Lung (tissue), 12 donors: ENCODE data around the gene SULF2. TPM values are rescaled to one million over a fixed set of nuclear protein-coding genes. Genes with fewer than 3 reads are reported as not detected.

Experiments
- ATAC-seq: fragments of 200-7000 bp; cut with Tn5 transposase; one replicate; pipeline ENCODE4 v1.9.1; 2020; ENCODE audit warnings: moderate number of reproducible peaks; ENCODE audit not compliant: insufficient read depth, low FRiP score
- DNase-seq, 3 donors: peaks; one replicate each; pipeline ENCODE4 v3.0.0-alpha.2; 2013 to 2017
- H3K27ac ChIP-seq, 2 donors: one replicate each; pipeline ENCODE4 v1.5.1; 2013; ENCODE audit warnings: mild to moderate bottlenecking in 2 of 2, moderate library complexity in 2 of 2, control low read depth in 1 of 2, inconsistent platforms in 1 of 2, low read depth in 1 of 2, low read length in 1 of 2
- H3K27me3 ChIP-seq, 3 donors: one replicate each; pipeline ENCODE4 v1.5.1; 2013; ENCODE audit warnings: low read length in 2 of 3; ENCODE audit not compliant: control insufficient read depth in 3 of 3, insufficient read depth in 3 of 3
- H3K36me3 ChIP-seq, 4 donors: one replicate each; pipeline ENCODE4 v1.5.1; 2013; ENCODE audit warnings: low read length in 4 of 4, mild to moderate bottlenecking in 1 of 4, moderate library complexity in 1 of 4; ENCODE audit not compliant: control insufficient read depth in 4 of 4, insufficient read depth in 4 of 4
- H3K4me1 ChIP-seq, 5 donors: one replicate each; pipeline ENCODE4 v1.5.1; 2013; ENCODE audit warnings: low read length in 5 of 5, mild to moderate bottlenecking in 2 of 5, moderate library complexity in 1 of 5; ENCODE audit not compliant: control insufficient read depth in 5 of 5, insufficient read depth in 5 of 5
- H3K4me3 ChIP-seq: one replicate; pipeline ENCODE4 v1.5.1; 2013; ENCODE audit warnings: mild to moderate bottlenecking, control low read depth, moderate library complexity
- H3K9ac ChIP-seq, 2 donors: one replicate each; pipeline ENCODE4 v1.5.1; 2013; ENCODE audit warnings: low read length in 2 of 2, control low read depth in 1 of 2; ENCODE audit not compliant: insufficient read depth in 1 of 2
- H3K9me3 ChIP-seq, 4 donors: one replicate each; pipeline ENCODE4 v1.5.1; 2013; ENCODE audit warnings: low read length in 3 of 4, mild to moderate bottlenecking in 1 of 4, moderate library complexity in 1 of 4; ENCODE audit not compliant: control insufficient read depth in 4 of 4, insufficient read depth in 3 of 4
- WGBS, 2 donors: extraction: QIAGEN DNeasy Blood & Tissue Kit; methylation state at CpG; one replicate each; pipeline ENCODE4 v1.1.7; 2013; 5-methylcytosine and 5-hydroxymethylcytosine counted together
- polyA plus RNA-seq, 2 donors: library from polyadenylated mRNA; stranded (reverse); fragments of 200-250 nt; gene quantifications; one replicate each; pipeline ENCODE4 v1.2.1, GENCODE V29; 2013
- total RNA-seq, 2 donors: library from RNA; depleted of rRNA in 1 of 2; stranded (reverse); fragments of >200 nt in 1 of 2; gene quantifications; one replicate each; pipeline ENCODE4 v1.2.1, GENCODE V29; 2014 to 2021
- TF ChIP-seq, protein P1 (sequence below): IDR thresholded peaks from 2 replicates; pipeline ENCODE4 v1.5.1; 2012; ENCODE audit warnings: mild to moderate bottlenecking; ENCODE audit errors: control extremely low read depth, extremely low read depth
- donor health status: control.
- donor health status: control.
- donor health status: Bipolar disorder and iron deficiency.
- donor health status: healthy.
- donor health status: DM: yes; HTN: yes; CAD: no.

The SULF2 gene
- total and polyA plus RNA-seq, 4 donors: 17.7 to 42.4 (median 23.6) TPM

- H3K4me3 ChIP-seq: no peak overlapping the region
- TF ChIP-seq, protein P1, sequence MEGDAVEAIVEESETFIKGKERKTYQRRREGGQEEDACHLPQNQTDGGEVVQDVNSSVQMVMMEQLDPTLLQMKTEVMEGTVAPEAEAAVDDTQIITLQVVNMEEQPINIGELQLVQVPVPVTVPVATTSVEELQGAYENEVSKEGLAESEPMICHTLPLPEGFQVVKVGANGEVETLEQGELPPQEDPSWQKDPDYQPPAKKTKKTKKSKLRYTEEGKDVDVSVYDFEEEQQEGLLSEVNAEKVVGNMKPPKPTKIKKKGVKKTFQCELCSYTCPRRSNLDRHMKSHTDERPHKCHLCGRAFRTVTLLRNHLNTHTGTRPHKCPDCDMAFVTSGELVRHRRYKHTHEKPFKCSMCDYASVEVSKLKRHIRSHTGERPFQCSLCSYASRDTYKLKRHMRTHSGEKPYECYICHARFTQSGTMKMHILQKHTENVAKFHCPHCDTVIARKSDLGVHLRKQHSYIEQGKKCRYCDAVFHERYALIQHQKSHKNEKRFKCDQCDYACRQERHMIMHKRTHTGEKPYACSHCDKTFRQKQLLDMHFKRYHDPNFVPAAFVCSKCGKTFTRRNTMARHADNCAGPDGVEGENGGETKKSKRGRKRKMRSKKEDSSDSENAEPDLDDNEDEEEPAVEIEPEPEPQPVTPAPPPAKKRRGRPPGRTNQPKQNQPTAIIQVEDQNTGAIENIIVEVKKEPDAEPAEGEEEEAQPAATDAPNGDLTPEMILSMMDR: no peak
- no peaks in the 10 kb centered on the region for H3K4me1 ChIP-seq
- no peak overlapping the region for H3K27ac ChIP-seq
- H3K9me3 ChIP-seq: no peaks in the 10 kb centered on the region
- DNase-seq (no peak), ATAC-seq (no peak)
- H3K9ac ChIP-seq: no peak overlapping the region
- H3K36me3 ChIP-seq: peaks cover 0 to 4% (median 2%) of the 10 kb centered on the region in 4 donors
- H3K27me3 ChIP-seq: no peaks in the 10 kb centered on the region
- WGBS, 2 donors: 94 to 96% methylated on average over 19 of the region's 19 CpGs
These were observed 119.0 kb downstream of the SULF2 start for GRCh38 chr20:47666304-47666703.

GRCh38 chr20:47665221-47665991 lies 119.9 kb downstream of the SULF2 start:
- Histone ChIP-seq H3K4me1 (no peaks in the 10 kb centered on the region), H3K27ac (no peak overlapping the region), H3K27me3 (no peaks in the 10 kb centered on the region), H3K4me3 (no peak overlapping the region), H3K9me3 (no peaks in the 10 kb centered on the region), H3K9ac (no peak overlapping the region), H3K36me3 (peaks cover 0 to 6% (median 2%) of the 10 kb centered on the region in 4 donors)
- 89 to 91% methylated on average over 27 of the region's 27 CpGs for WGBS, 2 donors
- TF ChIP-seq, protein P1: no peak
- ATAC-seq (no peak), DNase-seq (no peak)

DNA sequence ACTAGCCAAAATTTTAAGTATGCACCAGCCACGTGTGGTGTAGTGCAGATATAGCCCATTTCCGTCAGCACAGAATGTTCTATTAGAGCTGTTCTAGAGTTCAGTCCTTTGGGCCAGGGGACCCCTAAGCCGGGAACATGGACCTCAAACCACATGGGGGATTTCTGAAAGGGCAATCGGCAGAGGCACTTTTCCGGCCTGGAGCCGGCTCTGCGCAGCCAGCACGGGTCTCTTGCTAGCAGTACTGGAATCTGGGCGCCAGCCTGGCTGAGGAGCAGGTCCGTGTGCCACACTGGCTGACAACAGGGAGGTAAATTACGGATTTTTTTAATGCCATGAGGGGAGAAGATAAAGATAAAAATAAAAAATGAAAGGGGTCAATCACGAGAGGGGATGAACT lies 120.5 kb downstream of the SULF2 start:
- DNase-seq (no peak), ATAC-seq (no peak)
- 92 to 96% methylated on average over 12 of the region's 12 CpGs for WGBS, 2 donors
- H3K27ac ChIP-seq: no peak overlapping the region
- no peaks in the 10 kb centered on the region for H3K4me1 ChIP-seq
- H3K27me3 ChIP-seq: no peaks in the 10 kb centered on the region
- no peak overlapping the region for H3K9ac ChIP-seq
- TF ChIP-seq, protein P1: no peak
- H3K4me3 ChIP-seq: no peak overlapping the region
- H3K9me3 ChIP-seq: no peaks in the 10 kb centered on the region
- peaks cover 0 to 6% (median 2%) of the 10 kb centered on the region in 4 donors for H3K36me3 ChIP-seq

- no peak overlapping the region for H3K9ac ChIP-seq
- no peak overlapping the region for H3K27ac ChIP-seq
- H3K27me3 ChIP-seq: no peaks in the 10 kb centered on the region
- H3K9me3 ChIP-seq: no peaks in the 10 kb centered on the region
- 85 to 87% methylated on average over 2 of the region's 2 CpGs for WGBS, 2 donors
- no peaks in the 10 kb centered on the region for H3K4me1 ChIP-seq
- TF ChIP-seq, protein P1: no peak
- no peak overlapping the region for H3K4me3 ChIP-seq
- H3K36me3 ChIP-seq: peaks cover 0 to 6% (median 2%) of the 10 kb centered on the region in 4 donors
- ATAC-seq: peak; percentile 11
- DNase-seq: no peak
These were observed 121.2 kb downstream of the SULF2 start for GRCh38 chr20:47664068-47664437.
